Fibroblast of skin of left quadriceps (primary cell): ENCODE measurements around the gene F12.

Source experiments
- DNase-seq, 2 experiments: peaks; one replicate each; pipeline ENCODE4 v3.0.0-alpha.2; 2013; ENCODE audit warnings: low read depth in 2 of 2

The F12 gene

DNA sequence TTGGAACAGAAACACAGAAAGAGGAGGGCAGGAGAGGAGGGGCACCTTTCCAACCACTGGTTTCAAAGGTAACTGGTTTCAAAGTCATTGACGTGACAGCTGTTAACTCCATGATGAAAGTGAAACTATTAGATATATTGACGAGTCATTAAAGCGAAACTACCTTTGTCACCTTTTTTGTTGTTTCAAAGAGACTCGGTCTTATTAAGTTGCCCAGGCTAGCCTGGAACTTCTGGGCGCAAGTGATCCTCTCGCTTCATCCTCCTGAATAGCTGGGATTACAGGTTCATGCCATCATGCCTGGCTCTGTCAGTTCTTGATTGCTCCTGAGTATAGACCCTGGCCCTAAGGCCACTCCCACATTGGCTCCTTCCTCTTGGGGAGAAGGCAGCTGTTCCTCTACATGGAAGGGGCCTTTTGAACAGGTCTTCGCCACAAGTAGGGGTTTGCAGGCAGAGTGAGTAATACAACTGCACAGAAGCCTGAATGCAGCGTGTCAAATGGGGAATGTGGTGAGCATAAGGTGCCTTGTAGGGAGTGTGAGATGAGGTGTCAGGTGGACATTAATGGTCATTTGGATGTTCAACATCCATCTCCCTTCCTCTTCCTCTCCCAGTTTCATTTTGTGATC is 3.4 kb upstream of the F12 start:
- no peak for DNase-seq

GRCh38 chr5:177410575-177410974 is 1.2 kb upstream of the F12 start:
- no peak for DNase-seq

DNA sequence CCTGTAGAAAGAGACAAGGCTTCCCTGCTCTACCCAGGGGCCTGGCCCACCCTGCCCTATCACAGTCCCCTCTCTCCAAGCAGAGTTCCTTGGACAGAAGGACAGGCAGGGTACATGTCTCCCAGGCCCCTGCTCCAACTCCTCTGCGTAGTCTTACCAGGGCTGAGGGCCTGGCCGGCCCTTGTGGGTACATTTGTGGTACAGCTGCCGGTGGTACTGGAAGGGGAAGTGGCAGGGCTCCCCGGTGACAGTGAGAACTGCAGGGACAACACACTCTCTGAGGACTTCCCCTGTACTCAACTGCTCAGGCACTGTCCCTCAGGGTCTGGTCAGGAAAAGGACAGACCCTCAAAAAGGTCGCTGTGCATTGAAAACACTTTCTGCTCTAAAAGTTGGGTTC is 3.6 kb downstream of the F12 start:
- no peak for DNase-seq

GRCh38 chr5:177405312-177405711 is 4.1 kb downstream of the F12 start:
- DNase-seq, result no peak

GRCh38 chr5:177404641-177405179 is 4.7 kb downstream of the F12 start:
- no peak for DNase-seq

GRCh38 chr5:177403792-177404640 is 5.3 kb downstream of the F12 start:
- DNase-seq, result no peak

DNA sequence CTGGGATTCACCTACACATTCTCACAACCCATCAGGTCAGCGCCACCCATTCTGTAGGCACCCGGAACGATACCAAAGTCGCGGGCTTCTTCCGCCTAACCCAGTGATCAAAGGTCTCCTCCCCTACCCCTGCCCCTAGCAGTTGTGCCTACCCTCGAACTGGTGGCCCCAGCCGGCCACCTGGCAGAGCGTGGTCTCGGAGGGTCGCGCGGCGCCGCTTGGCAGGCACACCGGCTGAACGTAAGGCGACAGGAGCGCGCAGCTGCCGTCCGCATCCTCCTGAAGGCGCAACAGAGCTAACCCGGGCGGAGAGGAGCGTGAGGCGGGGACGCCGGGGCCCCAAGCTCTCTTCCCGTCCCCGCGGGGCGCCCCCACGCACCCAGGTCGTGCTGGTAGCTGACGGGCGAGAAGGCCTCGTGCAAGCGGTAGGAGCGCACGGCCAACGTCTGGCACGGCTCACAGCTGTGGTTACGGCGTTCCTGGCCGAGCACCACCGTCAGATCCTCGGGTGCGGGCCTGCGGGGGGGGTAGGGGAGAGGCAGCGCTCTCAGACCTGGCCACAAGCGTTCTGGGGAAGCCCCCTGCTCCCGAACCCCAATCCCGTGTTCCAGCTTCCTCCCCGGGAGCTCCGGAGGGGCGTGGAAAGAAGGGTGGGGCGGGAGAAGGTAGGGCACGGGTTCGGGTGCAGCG is 6.1 kb downstream of the F12 start:
- no peak for DNase-seq

DNA sequence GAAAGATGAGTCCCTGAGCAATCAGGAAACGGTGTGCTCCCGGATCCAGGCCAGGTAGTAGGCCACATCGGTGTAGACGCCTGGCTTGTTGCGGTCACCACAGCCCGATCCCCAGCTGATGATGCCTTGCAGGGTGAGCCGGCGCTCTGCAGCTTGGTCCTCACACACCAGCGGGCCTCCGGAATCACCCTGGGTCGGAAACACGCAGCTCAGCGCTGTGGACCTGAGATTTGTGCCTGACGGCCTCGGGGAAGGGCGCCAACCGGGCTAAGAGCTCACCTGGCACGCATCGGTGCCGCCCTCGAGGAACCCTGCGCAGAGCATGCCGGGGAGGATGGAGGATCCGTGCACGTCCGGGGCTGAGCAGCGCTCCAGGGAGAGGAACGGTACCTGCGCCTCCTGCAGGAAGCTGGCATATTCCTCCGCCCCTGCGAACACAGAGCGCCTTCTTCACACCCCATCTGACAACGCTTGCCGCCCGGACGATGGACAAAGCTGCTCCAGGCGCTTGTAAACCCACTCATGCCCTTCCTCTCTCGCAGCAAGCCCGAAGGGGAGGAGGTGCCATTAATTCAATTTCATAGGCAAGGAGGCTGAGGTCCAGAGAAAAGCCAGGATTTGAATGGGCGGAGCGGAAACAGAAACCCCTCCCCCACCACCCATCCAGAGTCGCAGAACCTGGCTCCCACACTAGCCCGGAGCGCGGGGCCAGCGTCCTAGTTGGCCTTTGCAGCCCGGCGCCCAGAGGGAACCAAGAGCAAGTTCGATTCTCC is 6.9 kb downstream of the F12 start:
- no peak for DNase-seq

DNA sequence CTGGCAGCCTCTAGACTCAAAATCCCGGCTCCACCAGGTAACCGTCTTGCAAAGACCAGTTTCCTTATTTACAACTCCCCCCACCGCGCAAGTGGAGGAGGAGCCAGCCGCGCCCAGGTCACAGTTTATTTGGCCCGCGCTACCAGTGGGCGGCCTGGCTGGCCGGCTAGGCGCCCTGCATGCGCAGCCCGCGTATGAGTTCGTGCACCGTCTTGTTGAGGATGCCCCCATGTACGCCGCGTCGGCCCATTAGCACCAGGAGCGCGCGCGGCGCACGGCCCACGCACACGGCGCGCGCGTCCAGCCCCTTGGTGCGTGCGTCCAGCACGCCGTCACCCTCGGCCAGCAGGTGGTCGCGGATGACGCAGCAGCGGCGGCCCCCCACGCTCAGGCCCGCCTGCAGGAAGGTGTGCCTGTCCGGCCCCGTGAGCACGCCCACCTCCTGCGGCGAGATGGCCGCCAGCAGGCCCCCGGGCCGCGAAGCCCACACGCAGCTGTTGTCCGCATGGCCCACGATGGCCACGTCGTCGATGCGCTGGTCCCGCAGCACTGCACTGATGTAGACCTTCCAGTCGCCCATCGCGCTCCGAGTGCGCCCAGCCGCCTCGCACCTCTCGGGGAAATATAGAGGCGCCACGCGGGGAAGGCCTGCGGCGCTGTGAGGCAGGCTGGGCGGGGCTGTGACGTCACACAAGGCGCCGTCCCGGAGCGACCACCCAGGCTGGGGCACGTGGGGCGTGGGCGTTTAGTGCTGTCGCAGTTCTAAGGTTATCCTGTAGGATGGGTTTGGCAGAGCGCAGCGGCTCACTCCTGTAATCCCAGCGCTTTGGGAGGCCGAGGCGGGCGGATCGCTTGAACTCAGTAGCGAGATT is 9.1 kb downstream of the F12 start, which contains the start of gene PFN3:
PFN3 (minus strand) TSS at position 665 of the 872 bp plus-strand sequence; CDS start at position 580, 85 bp downstream.
- DNase-seq, result no peak

GRCh38 chr5:177397875-177398390 is 11.4 kb downstream of the F12 start:
- no peak for DNase-seq

DNA sequence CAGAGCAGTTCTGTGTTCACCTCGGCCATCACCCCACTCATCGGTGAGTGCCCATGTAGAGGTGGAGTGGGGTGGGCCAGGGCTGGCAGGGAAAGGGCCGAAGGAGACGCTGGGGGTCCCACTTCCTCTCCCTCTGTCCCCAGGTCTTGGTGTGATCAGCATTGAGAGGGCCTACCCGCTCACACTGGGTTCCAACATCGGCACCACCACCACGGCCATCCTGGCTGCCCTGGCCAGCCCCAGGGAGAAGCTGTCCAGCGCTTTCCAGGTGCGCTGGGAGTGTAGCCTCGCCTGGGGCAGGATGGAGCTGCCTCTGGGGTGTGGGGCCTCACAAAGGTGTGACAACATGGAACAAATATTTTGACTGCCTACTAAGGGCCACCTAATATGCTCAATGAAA is 12.6 kb downstream of the F12 start:
- DNase-seq, result no peak

DNA sequence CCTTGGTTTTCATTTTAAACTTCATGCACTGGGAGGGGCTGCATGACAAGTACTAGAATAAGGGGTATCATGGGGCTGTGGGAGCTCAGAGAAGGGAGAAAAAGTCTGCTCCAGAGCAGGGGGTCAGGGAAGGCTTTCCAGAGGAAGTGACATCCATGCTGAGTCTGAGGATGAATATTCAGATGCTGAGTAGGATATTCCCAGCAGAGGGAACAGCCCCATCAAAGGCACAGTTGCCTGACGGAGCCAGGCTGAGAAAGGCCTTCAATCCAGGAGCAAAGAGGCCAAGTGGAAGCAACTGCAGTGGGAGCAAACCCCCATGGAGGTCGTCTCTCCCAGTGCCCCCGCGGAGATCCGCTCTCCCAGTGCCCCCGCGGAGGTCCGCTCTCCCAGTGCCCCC is 13.3 kb downstream of the F12 start:
- DNase-seq, result no peak

DNA sequence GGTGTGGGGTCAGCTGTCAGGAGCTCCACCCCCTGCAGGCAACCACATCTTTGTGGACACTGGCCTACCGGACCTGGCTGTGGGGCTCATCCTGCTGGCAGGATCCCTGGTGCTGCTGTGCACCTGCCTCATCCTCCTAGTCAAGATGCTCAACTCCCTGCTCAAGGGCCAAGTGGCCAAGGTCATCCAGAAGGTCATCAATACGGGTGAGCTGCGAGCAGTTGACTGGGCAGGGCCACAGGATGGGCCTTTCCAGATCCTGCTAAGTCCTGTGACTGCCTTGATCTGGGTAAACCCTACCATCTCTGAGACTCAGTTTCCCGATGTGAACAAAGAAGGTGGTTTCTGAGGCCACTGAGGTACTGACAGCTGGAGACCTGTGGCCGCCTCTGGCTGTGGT is 15.4 kb downstream of the F12 start:
- DNase-seq, result no peak

DNA sequence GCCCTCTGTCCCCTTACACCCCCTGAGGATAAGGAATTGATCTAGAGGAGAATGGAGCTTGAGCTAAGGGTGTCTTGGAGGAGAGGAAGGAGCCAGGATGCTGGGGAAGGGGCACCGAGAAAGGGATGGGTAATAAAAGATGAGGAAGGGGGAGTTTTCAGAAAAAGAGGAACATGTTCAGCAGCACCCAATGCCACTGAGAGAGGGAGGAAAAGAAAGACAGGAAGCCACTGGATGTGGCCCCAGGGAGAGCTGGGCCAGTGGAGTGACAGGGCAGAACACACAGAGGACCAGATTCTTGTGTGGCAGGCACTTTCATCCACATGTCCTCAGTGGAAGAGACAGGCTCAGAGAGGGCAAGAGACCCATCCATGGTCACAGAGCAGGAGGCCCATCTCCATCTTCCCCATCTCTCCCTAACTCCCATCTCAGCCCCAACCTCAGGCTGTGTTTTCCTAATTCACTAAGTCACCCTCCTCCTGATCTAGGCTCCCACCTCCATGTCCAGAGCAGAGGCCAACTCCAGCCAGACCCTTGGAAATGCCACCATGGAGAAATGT is 16.1 kb downstream of the F12 start:
- no peak for DNase-seq

DNA sequence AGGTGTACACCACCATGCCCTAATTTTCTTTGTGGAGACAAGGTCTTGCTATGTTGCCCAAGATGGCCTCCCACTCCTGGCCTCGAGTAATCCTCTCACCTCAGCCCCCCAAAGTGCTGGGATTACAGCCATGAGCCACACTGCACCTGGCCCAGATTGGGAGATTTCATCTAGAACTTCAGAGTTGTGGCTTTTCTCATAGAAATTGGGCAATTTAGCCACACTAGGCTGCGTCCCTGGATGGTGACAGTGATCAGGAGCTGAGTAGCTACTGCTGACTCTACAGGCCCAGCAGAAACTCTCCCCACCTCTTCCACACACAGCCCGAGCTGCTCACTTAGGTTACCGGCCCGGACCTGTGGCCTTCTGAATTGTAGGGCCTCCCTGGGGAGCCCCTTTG is 16.6 kb downstream of the F12 start:
- no peak for DNase-seq

DNA sequence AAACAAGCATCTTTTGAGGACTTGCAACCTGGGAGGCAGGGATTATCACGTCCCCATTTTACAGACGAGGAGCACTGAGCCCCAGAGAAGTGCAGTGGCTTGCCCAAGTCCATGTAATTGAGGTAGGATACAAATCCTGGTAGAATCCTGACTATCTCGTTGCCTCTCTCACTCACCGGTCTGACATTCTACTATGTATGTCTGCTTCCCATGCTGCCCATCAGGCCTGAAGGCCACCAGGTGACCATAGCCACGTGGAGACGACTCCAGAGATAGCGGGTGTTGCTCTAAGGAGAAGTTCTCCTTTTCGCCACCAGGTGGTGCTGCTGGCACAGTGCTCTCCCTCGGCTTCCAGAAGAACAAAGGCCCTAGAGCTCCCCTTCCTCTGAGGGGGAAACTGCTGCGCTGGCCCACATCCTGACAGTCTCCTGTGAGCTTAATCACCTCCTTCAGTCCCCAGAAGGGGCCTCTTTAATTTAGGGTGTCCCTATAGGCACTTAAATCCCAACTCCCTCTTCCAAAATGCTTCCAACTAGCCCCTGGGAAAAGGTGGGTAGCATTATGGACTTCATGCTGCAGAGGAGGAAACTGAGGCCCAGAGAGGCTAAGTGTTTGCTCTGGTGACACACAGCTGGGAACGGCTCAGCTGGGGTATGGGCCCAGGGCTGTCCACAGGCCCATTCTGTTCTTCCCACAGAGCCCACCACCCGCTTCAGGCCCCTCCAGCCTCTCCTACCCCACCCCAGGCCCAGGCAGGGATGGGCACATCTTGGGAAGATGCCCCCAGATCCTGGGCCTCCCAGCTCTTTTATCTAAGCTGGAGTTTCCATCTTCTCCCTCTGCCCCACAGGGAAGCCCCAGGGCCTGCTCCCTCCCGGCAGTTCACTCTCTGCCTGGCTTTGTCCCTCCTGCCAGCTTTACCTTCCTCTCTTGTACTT is 18.7 kb downstream of the F12 start:
- DNase-seq, result peak; percentile 70 to 72

GRCh38 chr5:177389241-177390169 is 19.9 kb downstream of the F12 start:
- DNase-seq, result peak in 1 of 2 experiments; percentile 33

DNA sequence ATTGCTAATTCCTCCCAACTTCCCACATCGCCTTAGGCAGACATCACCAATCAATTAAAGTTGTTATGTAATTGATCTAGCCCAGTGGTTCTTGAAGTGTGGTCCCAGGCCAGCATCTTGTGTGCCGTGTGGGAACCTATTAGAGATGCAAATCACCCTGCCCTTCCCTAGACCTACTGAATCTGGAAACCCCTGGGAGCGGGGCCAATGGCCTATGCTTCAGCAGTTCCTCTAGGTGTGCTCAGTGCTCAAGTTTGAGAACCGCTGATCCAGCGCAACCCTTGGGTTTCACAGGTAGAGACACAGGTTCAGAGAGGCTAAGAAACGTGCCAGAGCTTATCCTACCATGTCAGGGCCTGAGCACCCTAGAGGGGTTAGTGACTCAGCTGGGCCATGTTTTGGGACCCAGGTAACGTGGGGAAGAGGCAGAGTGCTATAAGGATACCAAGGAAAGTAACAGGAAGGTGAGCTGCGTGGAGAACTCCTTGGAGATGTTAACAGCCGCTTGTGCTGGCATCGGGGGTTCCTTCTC is 20.8 kb downstream of the F12 start:
- DNase-seq, result no peak
